ENCODE measurements around the gene WDR46. TPM values are rescaled to one million over a fixed set of nuclear protein-coding genes. Genes with fewer than 3 reads are reported as not detected.

WDR46 gene
- polyA plus RNA-seq, 1 experiment: 43.3 TPM

DNA sequence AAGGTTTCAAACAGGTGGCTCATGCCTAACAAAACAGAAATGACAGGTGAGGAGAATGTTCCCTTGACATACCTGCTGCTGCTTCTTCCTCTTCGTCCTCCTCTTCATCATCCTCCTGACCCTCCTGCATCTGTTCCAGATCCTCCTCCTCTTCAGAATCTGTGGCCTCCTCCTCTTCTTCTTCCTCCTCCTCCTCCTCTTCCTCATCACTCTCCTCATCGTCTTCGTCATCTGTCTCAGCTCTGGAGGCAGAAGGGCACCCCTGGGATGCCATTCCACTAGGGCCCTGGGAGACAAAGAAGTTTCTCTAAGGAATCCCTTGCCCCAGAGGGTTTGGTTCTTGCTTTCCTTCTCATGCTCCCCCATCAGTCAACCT lies 30.9 kb upstream of the WDR46 start:
- Histone ChIP-seq H3K9me3 (ENCODE audit: control insufficient read depth, insufficient read depth, low read length) (no peaks in the 10 kb centered on the region; the same call in 1 of the 2 replicates), H3K27me3 (ENCODE audit: control insufficient read depth, insufficient read depth, low read length) (no peaks in the 10 kb centered on the region), H3K27ac (ENCODE audit: low read depth, low read length) (peak overlapping the region; percentile 99), H3K4me3 (ENCODE audit: low read depth, low read length) (peak overlapping the region; percentile 78)
- CTCF ChIA-PET: interaction anchor here (1.0 kb wide), 1 partner anchor 26 kb away, joined by 6 read pairs; no protein-coding TSS in a partner anchor
- POLR2A ChIA-PET: interaction anchor here (0.7 to 1.2 kb wide), 4 partner anchors 8 to 348 kb away, joined by 3 to 5 read pairs (median 4); partner anchors contain the start of gene RGL2
- TF ChIP-seq, protein P1, sequence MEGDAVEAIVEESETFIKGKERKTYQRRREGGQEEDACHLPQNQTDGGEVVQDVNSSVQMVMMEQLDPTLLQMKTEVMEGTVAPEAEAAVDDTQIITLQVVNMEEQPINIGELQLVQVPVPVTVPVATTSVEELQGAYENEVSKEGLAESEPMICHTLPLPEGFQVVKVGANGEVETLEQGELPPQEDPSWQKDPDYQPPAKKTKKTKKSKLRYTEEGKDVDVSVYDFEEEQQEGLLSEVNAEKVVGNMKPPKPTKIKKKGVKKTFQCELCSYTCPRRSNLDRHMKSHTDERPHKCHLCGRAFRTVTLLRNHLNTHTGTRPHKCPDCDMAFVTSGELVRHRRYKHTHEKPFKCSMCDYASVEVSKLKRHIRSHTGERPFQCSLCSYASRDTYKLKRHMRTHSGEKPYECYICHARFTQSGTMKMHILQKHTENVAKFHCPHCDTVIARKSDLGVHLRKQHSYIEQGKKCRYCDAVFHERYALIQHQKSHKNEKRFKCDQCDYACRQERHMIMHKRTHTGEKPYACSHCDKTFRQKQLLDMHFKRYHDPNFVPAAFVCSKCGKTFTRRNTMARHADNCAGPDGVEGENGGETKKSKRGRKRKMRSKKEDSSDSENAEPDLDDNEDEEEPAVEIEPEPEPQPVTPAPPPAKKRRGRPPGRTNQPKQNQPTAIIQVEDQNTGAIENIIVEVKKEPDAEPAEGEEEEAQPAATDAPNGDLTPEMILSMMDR (IDR thresholded peaks at IDR 0.05; ENCODE audit: low read depth, low read length): no peak
- no peak for DNase-seq (ENCODE audit: low read depth, low spot score)

DNA sequence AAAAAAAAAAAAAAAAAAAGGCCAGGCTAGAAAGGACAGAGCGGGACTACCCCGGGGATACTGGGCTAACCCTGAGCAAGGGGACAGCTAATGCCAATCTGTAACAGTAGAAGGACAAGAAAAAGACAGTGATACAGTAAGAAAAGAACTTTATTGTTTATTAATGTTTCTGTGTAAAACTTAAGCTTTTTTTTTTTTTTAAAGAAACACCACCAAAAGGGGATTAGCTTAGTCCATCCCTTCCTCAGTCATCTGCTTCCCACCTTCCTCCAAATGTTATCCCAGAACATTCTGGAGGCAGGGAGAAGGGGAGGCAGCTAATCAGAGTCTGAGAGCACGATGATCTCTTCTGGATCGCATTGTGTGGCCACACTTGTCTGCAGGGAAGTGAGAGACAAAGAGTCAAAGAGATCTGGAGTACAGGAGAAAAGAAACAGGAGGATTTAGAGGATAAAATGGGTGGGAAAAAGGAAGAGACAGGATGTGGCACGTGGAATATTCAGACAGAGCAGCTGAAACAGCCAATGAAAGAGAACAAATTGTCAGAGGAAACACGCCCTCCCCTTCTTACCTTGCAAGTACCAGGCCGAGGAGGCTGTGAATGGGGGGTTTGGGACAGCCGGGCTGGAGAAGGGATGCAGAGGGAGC lies 29.5 kb upstream of the WDR46 start:
- POLR2A ChIA-PET: interaction anchor here (0.7 to 2.0 kb wide), 10 partner anchors 19 to 521 kb away, joined by 3 to 17 read pairs (median 6); partner anchors contain the start of genes B3GALT4, CUTA, RGL2 and RPS18
- CTCF ChIA-PET: interaction anchor here (1.2 to 2.6 kb wide), 3 partner anchors 71 to 107 kb away, joined by 3 to 13 read pairs (median 4); no protein-coding TSS in a partner anchor
- Histone ChIP-seq H3K27me3 (ENCODE audit: control insufficient read depth, insufficient read depth, low read length) (no peaks in the 10 kb centered on the region), H3K4me3 (ENCODE audit: low read depth, low read length) (peak overlapping the region; percentile 78), H3K9me3 (ENCODE audit: control insufficient read depth, insufficient read depth, low read length) (peaks cover 3% of the 10 kb centered on the region; the same call in 1 of the 2 replicates), H3K27ac (ENCODE audit: low read depth, low read length) (peak overlapping the region; percentile 72)
- DNase-seq (ENCODE audit: low read depth, low spot score): no peak
- TF ChIP-seq, protein P1 (IDR thresholded peaks at IDR 0.05; ENCODE audit: low read depth, low read length): no peak

- Histone ChIP-seq H3K4me3 (ENCODE audit: low read depth, low read length) (peak within 1 kb of the TSS; percentile 78), H3K27me3 (ENCODE audit: control insufficient read depth, insufficient read depth, low read length) (no peaks in the 10 kb centered on the region), H3K27ac (ENCODE audit: low read depth, low read length) (peak within 1 kb of the TSS; percentile 72), H3K9me3 (ENCODE audit: control insufficient read depth, insufficient read depth, low read length) (peaks cover 4% of the 10 kb centered on the region; the same call in 1 of the 2 replicates)
- TF ChIP-seq, protein P1 (IDR thresholded peaks at IDR 0.05; ENCODE audit: low read depth, low read length): no peak
- CTCF ChIA-PET: interaction anchor here (0.7 to 2.6 kb wide), 6 partner anchors 8 to 432 kb away, joined by 3 to 13 read pairs (median 6); partner anchors contain the start of gene RGL2
- POLR2A ChIA-PET: interaction anchor here (0.6 to 2.0 kb wide), 19 partner anchors 19 to 1122 kb away, joined by 3 to 17 read pairs (median 3); partner anchors contain the start of genes B3GALT4, CUTA, PFDN6 and RGL2
- peak; percentile 98 for DNase-seq (ENCODE audit: low read depth, low spot score)
These were observed 28.8 kb upstream of the WDR46 start, which contains the start of gene ZBTB22 for GRCh38 chr6:33317669-33318425. Gene ZBTB22, minus strand, starts transcription at chr6:33317744. Its CDS starts 828 bp downstream, at chr6:33316916.

GRCh38 chr6:33317419-33317668 lies 28.3 kb upstream of the WDR46 start:
- TF ChIP-seq, protein P1 (IDR thresholded peaks at IDR 0.05; ENCODE audit: low read depth, low read length): no peak
- no peaks in the 10 kb centered on the region for H3K27me3 ChIP-seq (ENCODE audit: control insufficient read depth, insufficient read depth, low read length)
- peaks cover 4% of the 10 kb centered on the region; the same call in 1 of the 2 replicates for H3K9me3 ChIP-seq (ENCODE audit: control insufficient read depth, insufficient read depth, low read length)
- DNase-seq (ENCODE audit: low read depth, low spot score): no peak
- H3K27ac ChIP-seq (ENCODE audit: low read depth, low read length): no peak overlapping the region
- ChIA-PET POLR2A (interaction anchor here (0.7 to 2.0 kb wide), 11 partner anchors 18 to 1122 kb away, joined by 3 to 12 read pairs (median 3); partner anchors contain the start of genes B3GALT4, PFDN6, RGL2 and RPS18), CTCF (interaction anchor here (0.9 to 2.6 kb wide), 5 partner anchors 8 to 73 kb away, joined by 3 to 13 read pairs (median 7); partner anchors contain the start of gene RGL2)
- H3K4me3 ChIP-seq (ENCODE audit: low read depth, low read length): peak overlapping the region; percentile 78

Data from AG04450 (cell line).